Mucosa of descending colon (tissue), 3 donors: Measurements from ENCODE around the gene TOX4. TPM values are rescaled to one million over a fixed set of nuclear protein-coding genes. Genes with fewer than 3 reads are reported as not detected.
"Not testable (repeated sequence)": the region's sequence is repeated elsewhere in the genome, so short reads cannot be mapped to it uniquely, and the experiment has no call there.

Source experiments
- ATAC-seq: fragments of 200-7000 bp; cut with Tn5 transposase; one replicate; pipeline ENCODE4 v1.9.1; 2020; ENCODE audit warnings: mild to moderate bottlenecking, moderate library complexity
- DNase-seq, 3 donors: peaks; one replicate each; pipeline ENCODE4 v3.0.0-alpha.2; 2020
- H3K36me3 ChIP-seq: fragments of 200-600 bp; one replicate; pipeline ENCODE4 v1.8.0; 2021; ENCODE audit warnings: low read depth, mild to moderate bottlenecking
- H3K4me1 ChIP-seq: fragments of 200-600 bp; one replicate; pipeline ENCODE4 v1.8.0; 2021; ENCODE audit warnings: low read depth, mild to moderate bottlenecking
- H3K4me3 ChIP-seq: fragments of 200-600 bp; one replicate; pipeline ENCODE4 v1.8.0; 2021; ENCODE audit warnings: mild to moderate bottlenecking
- H3K9me3 ChIP-seq: fragments of 200-600 bp; one replicate; pipeline ENCODE4 v1.8.0; 2021; ENCODE audit warnings: mild to moderate bottlenecking
- CTCF ChIP-seq: fragments of 200-600 bp; IDR thresholded peaks from one replicate; pipeline ENCODE4 v1.8.0; 2022; ENCODE audit warnings: antibody characterized with exemption, mild to moderate bottlenecking
- intact Hi-C, 2 donors: fragments of 100-400 bp; cut with DNase I in 1 of 2; cut with micrococcal nuclease in 1 of 2; formaldehyde crosslinking; loops; one replicate each; pipeline versions ENCODE4 v1.11.0 to v1.11.1; 2022; cut with DNase I, micrococcal nuclease
- total RNA-seq, 3 donors: library from RNA; stranded (reverse); fragmentation: NEBNext Ultra II Directional in 2 of 3; extraction: Animal tissue kit (Norgen Biotek cat#: 25700) in 2 of 3; gene quantifications; one replicate each; pipeline versions ENCODE4 v1.2.1 to v1.2.4, GENCODE V29; 2021 to 2023
- donor health status: DM: no; HTN: no; CAD: no; lungs with moderate emphysema.
- donor health status: DM: no; HTN: no; CAD: no.
- donor health status: DM: no; HTN: yes; CAD: no.

TOX4 gene
- total RNA-seq, 3 donors from 2014 or later: 72.9 to 91.6 (median 78.4) TPM

- DNase-seq (no peak), ATAC-seq (no peak)
- TF ChIP-seq CTCF: no peak
- Histone ChIP-seq H3K4me3 (no peak overlapping the region), H3K36me3 (no peaks in the 10 kb centered on the region), H3K4me1 (peaks cover 10% of the 10 kb centered on the region), H3K9me3 (no peaks in the 10 kb centered on the region)
- intact Hi-C loops: no loop called here
Measured at GRCh38 chr14:21440859-21441258, 36.1 kb upstream of the TOX4 start.

- DNase-seq, intact Hi-C loops, H3K9me3 ChIP-seq, H3K4me3 ChIP-seq, H3K36me3 ChIP-seq, ATAC-seq, H3K4me1 ChIP-seq: not testable (repeated sequence)
Measured at GRCh38 chr14:21442657-21443056, 34.3 kb upstream of the TOX4 start.

GRCh38 chr14:21449899-21450216, 27.1 kb upstream of the TOX4 start:
- no peak for DNase-seq
- Histone ChIP-seq H3K4me1 (peaks cover 19% of the 10 kb centered on the region), H3K9me3 (no peaks in the 10 kb centered on the region), H3K4me3 (no peak overlapping the region), H3K36me3 (no peaks in the 10 kb centered on the region)
- intact Hi-C loops: no loop called here
- ATAC-seq: no peak
- no peak for TF ChIP-seq CTCF

- DNase-seq (no peak), ATAC-seq (no peak)
- H3K4me1 ChIP-seq: peaks cover 24% of the 10 kb centered on the region
- intact Hi-C loops: no loop called here
- TF ChIP-seq CTCF: no peak
- H3K4me3 ChIP-seq: peak overlapping the region; percentile 59
- H3K36me3 ChIP-seq: no peaks in the 10 kb centered on the region
- H3K9me3 ChIP-seq: no peaks in the 10 kb centered on the region
Measured at GRCh38 chr14:21454843-21455544, 22.0 kb upstream of the TOX4 start.

GRCh38 chr14:21455592-21455911, 21.4 kb upstream of the TOX4 start:
- peak overlapping the region; percentile 59 for H3K4me3 ChIP-seq
- peak; percentile 43 for ATAC-seq
- DNase-seq: no peak
- intact Hi-C loops: no loop called here
- no peaks in the 10 kb centered on the region for H3K36me3 ChIP-seq
- TF ChIP-seq CTCF: no peak
- H3K4me1 ChIP-seq: peaks cover 24% of the 10 kb centered on the region
- H3K9me3 ChIP-seq: no peaks in the 10 kb centered on the region

GRCh38 chr14:21455912-21456667, 20.9 kb upstream of the TOX4 start, which contains the start of gene CHD8:
Gene CHD8 (minus strand): TSS chr14:21456123. CDS start chr14:21431643, 24,480 bp downstream.
- H3K9me3 ChIP-seq: no peaks in the 10 kb centered on the region
- DNase-seq: peak; percentile 99 to 100 (median 100)
- peaks cover 24% of the 10 kb centered on the region for H3K4me1 ChIP-seq
- peak; percentile 98 for ATAC-seq
- peaks cover 5% of the 10 kb centered on the region for H3K36me3 ChIP-seq
- intact Hi-C loops: no loop called here
- TF ChIP-seq CTCF: peak; percentile 42
- H3K4me3 ChIP-seq: peak within 1 kb of the TSS; percentile 59
